GM21367 (cell line): ENCODE measurements around the gene NBEA.

Source experiments
- ATAC-seq: cut with Tn5 transposase; IDR thresholded peaks from one replicate; pipeline ENCODE4 v1.9.1; 2021; ENCODE audit not compliant: unreplicated experiment

NBEA gene

GRCh38 chr13:35698911-35699576 lies 757.0 kb downstream of the NBEA start:
- no peak for ATAC-seq

GRCh38 chr13:35699825-35700510 lies 757.9 kb downstream of the NBEA start:
- no peak for ATAC-seq

GRCh38 chr13:35700671-35701070 lies 758.6 kb downstream of the NBEA start:
- ATAC-seq = no peak

DNA sequence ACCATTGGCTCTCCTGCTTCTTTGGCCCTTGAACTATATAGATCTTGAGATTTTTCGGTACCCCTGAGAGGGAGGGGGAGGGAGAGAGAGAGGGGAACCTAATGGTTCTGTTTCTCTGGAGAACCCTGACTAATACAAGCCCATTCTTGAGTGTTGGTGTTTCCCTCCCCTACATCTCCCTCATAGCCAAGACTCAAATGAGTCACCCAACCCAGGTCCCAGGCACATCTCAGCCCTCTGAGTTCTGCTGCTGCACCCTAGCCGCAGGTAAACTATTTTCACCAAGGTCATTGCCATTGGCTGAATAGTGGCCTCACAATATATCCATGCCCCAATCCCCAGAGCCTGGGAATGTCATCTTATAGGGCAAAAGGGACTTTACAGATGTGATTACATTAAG lies 760.2 kb downstream of the NBEA start:
- ATAC-seq = no peak

GRCh38 chr13:35703061-35703460 lies 761.0 kb downstream of the NBEA start:
- no peak for ATAC-seq

GRCh38 chr13:35704331-35704730 lies 762.3 kb downstream of the NBEA start:
- ATAC-seq = no peak

DNA sequence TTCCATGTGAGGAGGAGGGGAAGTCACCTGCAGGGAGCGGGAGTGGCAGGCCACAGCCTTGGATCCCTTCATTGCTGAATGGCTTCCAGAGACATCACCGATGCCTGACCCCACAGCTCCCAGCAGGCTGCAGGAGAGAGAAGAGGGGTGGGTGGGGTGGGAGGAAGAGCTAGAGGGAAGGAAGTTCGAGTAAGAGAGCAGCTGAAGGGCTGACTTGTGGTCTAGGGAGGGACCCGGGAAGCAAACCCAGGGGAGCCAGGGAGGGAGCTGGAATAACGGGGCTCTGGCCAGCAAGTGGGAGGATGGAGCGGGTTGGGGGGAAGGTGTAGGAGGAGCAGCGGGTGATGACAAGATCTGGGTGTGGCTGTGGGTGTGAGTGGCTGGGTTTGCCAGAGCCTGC lies 764.2 kb downstream of the NBEA start:
- no peak for ATAC-seq

- no peak for ATAC-seq
Observed at GRCh38 chr13:35706721-35707120, 764.7 kb downstream of the NBEA start.

- no peak for ATAC-seq
Observed at GRCh38 chr13:35711909-35712308, 769.8 kb downstream of the NBEA start.

DNA sequence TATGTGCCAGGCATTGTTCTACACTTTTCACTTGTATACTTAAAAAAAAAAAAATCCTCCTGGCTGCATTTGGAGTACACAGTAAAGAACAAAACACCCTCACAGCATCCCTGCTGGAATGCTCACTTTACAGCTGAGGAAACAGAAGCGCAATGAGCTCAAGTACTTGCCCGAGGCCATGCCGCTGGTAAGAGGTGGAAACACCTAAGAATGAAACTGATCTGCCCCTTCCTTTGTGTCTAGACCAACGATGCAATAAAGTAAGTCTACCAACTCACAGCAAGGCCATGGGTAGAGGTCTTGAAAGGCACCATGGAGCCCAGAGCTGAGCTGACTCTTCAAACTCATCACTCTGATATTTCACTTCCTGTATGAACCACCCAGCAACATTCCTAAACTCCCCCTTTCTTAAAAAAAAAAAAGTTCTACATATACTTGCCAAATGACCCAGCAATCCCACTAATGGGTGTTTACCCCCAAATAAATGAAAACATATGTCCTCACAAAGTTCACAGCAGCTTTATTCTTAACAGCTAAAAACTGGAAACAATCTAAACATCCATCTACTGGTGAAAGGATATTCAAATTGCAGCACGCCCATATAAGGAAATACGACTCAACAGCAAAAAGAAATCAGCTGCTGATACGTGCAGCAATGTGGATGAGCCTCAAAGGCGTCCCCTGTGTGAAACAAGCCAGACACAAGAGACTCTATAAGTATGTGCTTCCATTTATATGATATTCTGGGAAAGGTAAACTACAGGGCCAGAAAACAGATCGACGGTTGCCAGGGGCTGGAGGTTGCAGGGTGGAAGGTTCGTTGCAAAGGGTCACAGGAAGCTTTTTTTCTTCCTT lies 771.1 kb downstream of the NBEA start:
- no peak for ATAC-seq

GRCh38 chr13:35714121-35714520 lies 772.1 kb downstream of the NBEA start:
- ATAC-seq = no peak

GRCh38 chr13:35714588-35715377 lies 772.7 kb downstream of the NBEA start:
- ATAC-seq = no peak

DNA sequence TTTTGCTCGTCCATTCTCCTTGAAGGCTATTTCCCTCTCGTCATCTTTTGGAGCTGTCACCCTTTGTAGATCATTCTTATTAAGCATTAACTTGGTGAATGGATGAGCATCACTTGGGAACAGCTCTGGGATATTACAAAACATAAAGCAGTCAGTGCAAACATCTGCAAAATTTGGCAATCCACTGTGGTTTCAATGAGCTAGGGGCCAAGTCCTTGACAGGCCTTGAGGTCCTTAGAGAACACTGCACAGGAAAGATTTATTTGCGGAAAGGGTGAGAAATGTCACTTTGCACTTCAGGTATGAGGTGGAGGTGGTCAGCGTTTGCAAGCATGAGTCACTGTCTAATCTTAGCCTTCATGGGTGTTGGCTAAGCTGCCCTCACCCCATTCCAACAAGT lies 774.1 kb downstream of the NBEA start:
- no peak for ATAC-seq

DNA sequence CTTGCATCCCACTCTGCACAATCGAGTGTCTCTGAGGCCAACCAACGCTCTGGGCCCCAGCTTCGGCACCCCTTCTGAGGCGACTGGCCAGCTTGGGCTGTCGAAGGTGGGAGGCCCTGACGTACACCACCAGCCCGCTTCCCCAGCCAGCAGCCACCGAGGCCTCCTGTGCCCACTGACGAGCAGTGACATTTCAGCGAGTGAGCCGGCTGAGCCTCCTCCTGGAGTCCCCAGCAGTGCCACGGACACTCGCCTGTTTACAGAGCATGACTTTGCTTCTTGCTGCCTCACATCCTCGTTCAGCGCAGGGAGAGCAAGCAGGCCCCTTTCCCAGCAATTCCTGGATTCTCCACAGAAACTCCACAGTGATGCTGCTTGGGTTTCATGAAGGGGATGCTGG lies 774.7 kb downstream of the NBEA start:
- no peak for ATAC-seq

GRCh38 chr13:35718084-35718483 lies 776.0 kb downstream of the NBEA start:
- ATAC-seq = no peak

GRCh38 chr13:35720290-35720689 lies 778.2 kb downstream of the NBEA start:
- no peak for ATAC-seq

GRCh38 chr13:35720690-35721554 lies 778.9 kb downstream of the NBEA start:
- ATAC-seq = peak; percentile 42
